GM12878 (cell line): ENCODE data around the gene ZNF106. TPM values are rescaled to one million over a fixed set of nuclear protein-coding genes. Genes with fewer than 3 reads are reported as not detected.

Source experiments
- ATAC-seq: fragments of 200-7000 bp; cut with Tn5 transposase; 3 replicates; pipeline ENCODE4 v1.9.1; 2020; ENCODE audit warnings: mild to moderate bottlenecking, moderate library complexity
- BruUV-seq: library from RNA; stranded (reverse); fragments of 400-500 nt; replicated peaks from 2 replicates; lab custom pipeline; 2021; lab: Mats Ljungman, UMichigan
- CTCF ChIA-PET: fragments of 300-600 bp; sonication (Branson Sonifier 250); formaldehyde crosslinking; extraction: SDS; loops from one replicate; lab custom pipeline; 2021; ENCODE audit warnings: inconsistent platforms; lab: Yijun Ruan, JAX
- POLR2A ChIA-PET: fragments of 350-600 bp; formaldehyde crosslinking; extraction: SDS; loops from one replicate; lab custom pipeline; 2021; ENCODE audit warnings: inconsistent platforms; lab: Charles Lee
- RAD21 ChIA-PET: fragments of 300-600 bp; sonication (Branson Sonifier 250); formaldehyde crosslinking; loops from one replicate; lab custom pipeline; 2023; ENCODE audit warnings: antibody characterized with exemption; ENCODE audit not compliant: unreplicated experiment; lab: Charles Lee
- SMC1A ChIA-PET: fragments of 300-600 bp; sonication (Branson Sonifier 250); formaldehyde crosslinking; loops from one replicate; lab custom pipeline; 2023; ENCODE audit not compliant: unreplicated experiment, uncharacterized antibody; lab: Charles Lee
- DNase-seq: peaks from one replicate; pipeline ENCODE4 v3.0.0-alpha.2; 2011; ENCODE audit warnings: low read depth, low spot score
- FAIRE-seq: peaks from 3 replicates; lab custom pipeline; 2011; peaks lifted over from hg19 to GRCh38; lab: Jason Lieb, UNC
- H2AFZ ChIP-seq: 2 replicates; pipeline ENCODE4 v1.6.0; 2011; ENCODE audit warnings: low read depth, low read length, control low read depth; ENCODE audit not compliant: control insufficient read depth
- H3K27ac ChIP-seq: 2 replicates; pipeline ENCODE4 v1.5.1; 2011; ENCODE audit warnings: control low read depth; ENCODE audit not compliant: control insufficient read depth, insufficient read depth
- H3K27me3 ChIP-seq, 2 experiments: replicated peaks in 1 of 2; 2 replicates each; pipeline versions ENCODE4 v1.6.0 to v1.6.1; 2011; ENCODE audit warnings: low read length in 1 of 2; ENCODE audit not compliant: control insufficient read depth in 2 of 2, insufficient read depth in 2 of 2
- H3K36me3 ChIP-seq, 2 experiments: 2 replicates each; pipeline ENCODE4 v1.5.1; 2011; ENCODE audit warnings: low read length in 1 of 2; ENCODE audit not compliant: control insufficient read depth in 2 of 2, insufficient read depth in 2 of 2
- H3K4me1 ChIP-seq: 2 replicates; pipeline ENCODE4 v1.6.1; 2011; ENCODE audit warnings: mild to moderate bottlenecking, low read length, moderate library complexity, mixed read lengths; ENCODE audit not compliant: control insufficient read depth, insufficient read depth
- H3K4me2 ChIP-seq: 2 replicates; pipeline ENCODE4 v1.6.0; 2011; ENCODE audit warnings: control low read depth; ENCODE audit not compliant: control insufficient read depth, insufficient read depth
- H3K4me3 ChIP-seq: fragments of 200-600 bp; sonication (generic); 2 replicates; pipeline ENCODE4 v1.5.1; 2016
- H3K79me2 ChIP-seq: 2 replicates; pipeline ENCODE4 v1.6.0; 2011; ENCODE audit warnings: low read length; ENCODE audit not compliant: control insufficient read depth, insufficient read depth
- H3K9ac ChIP-seq: 2 replicates; pipeline ENCODE4 v1.8.0; 2011; ENCODE audit warnings: low read length, control low read depth, mixed read lengths; ENCODE audit not compliant: control insufficient read depth, insufficient read depth
- H3K9me3 ChIP-seq: replicated peaks from 3 replicates; pipeline ENCODE4 v1.5.1; 2011; ENCODE audit warnings: mild to moderate bottlenecking, low read length; ENCODE audit not compliant: control insufficient read depth, insufficient read depth
- H4K20me1 ChIP-seq: 2 replicates; pipeline ENCODE4 v1.6.0; 2011; ENCODE audit not compliant: control insufficient read depth, insufficient read depth
- ATF3 ChIP-seq: IDR thresholded peaks from 2 replicates; pipeline ENCODE4 v1.6.1; 2011; ENCODE audit warnings: low read depth, mild to moderate bottlenecking, low read length, moderate library complexity, borderline replicate concordance; ENCODE audit errors: extremely low read depth
- BHLHE40 ChIP-seq, 2 experiments: fragments of 450-650 bp in 1 of 2; IDR thresholded peaks; 2 replicates each; pipeline ENCODE4 v1.6.1; 2011 to 2017; ENCODE audit warnings: low read depth in 2 of 2, borderline replicate concordance in 1 of 2, improper control_type of control experiment in 1 of 2, low read length in 1 of 2, mild to moderate bottlenecking in 1 of 2
- CTCF ChIP-seq, 3 experiments: IDR thresholded peaks in 2 of 3; conservative IDR thresholded peaks in 1 of 3; 2 replicates each; pipeline ENCODE4 v1.5.1; 2011; ENCODE audit warnings: low read depth in 3 of 3, low read length in 3 of 3, mild to moderate bottlenecking in 3 of 3, control low read depth in 2 of 3, moderate library complexity in 2 of 3, inconsistent platforms in 1 of 3, mixed read lengths in 1 of 3; ENCODE audit not compliant: control insufficient read depth in 2 of 3, insufficient read depth in 1 of 3; ENCODE audit errors: extremely low read depth in 1 of 3
- E4F1 ChIP-seq: fragments of 450-650 bp; IDR thresholded peaks from 2 replicates; pipeline ENCODE4 v1.6.1; 2018; ENCODE audit warnings: borderline replicate concordance, mild to moderate bottlenecking; ENCODE audit not compliant: partially characterized antibody
- GABPA ChIP-seq: IDR thresholded peaks from 2 replicates; pipeline ENCODE4 v1.6.1; 2014; ENCODE audit warnings: antibody characterized with exemption, low read depth, mild to moderate bottlenecking, inconsistent platforms
- NBN ChIP-seq: fragments of 450-650 bp; IDR thresholded peaks from 2 replicates; pipeline ENCODE4 v1.6.1; 2016
- PAX8 ChIP-seq: fragments of 450-650 bp; IDR thresholded peaks from 2 replicates; pipeline ENCODE4 v1.6.1; 2017; ENCODE audit warnings: mild to moderate bottlenecking, moderate library complexity
- POLR2AphosphoS2 ChIP-seq: IDR thresholded peaks from 2 replicates; pipeline ENCODE4 v1.6.1; 2011; ENCODE audit warnings: low read depth, mild to moderate bottlenecking, low read length, improper control_type of control experiment, moderate library complexity
- SMAD1 ChIP-seq: fragments of 450-650 bp; IDR thresholded peaks from 2 replicates; pipeline ENCODE4 v1.6.1; 2018; ENCODE audit warnings: mild to moderate bottlenecking, low read depth; ENCODE audit not compliant: partially characterized antibody
- SPI1 ChIP-seq: IDR thresholded peaks from 2 replicates; pipeline ENCODE4 v1.6.1; 2011; ENCODE audit warnings: low read depth, mild to moderate bottlenecking, low read length, moderate library complexity, borderline replicate concordance; ENCODE audit not compliant: insufficient read depth
- ZBTB11 ChIP-seq: fragments of 450-650 bp; formaldehyde crosslinking; IDR thresholded peaks from 2 replicates; pipeline ENCODE4 v1.5.0; 2022; ENCODE audit warnings: mild to moderate bottlenecking, missing genetic modification characterization
- WGBS: methylation state at CpG from one replicate; pipeline ENCODE4 v1.1.6; 2016; ENCODE audit warnings: low lambda C conversion rate; ENCODE audit not compliant: insufficient replicate concordance, insufficient coverage; ENCODE audit errors: missing lambda C conversion rate; 5-methylcytosine and 5-hydroxymethylcytosine counted together
- in situ Hi-C: fragments of 300-500 bp; cut with MboI; formaldehyde crosslinking; loops from 9 replicates; pipeline ENCODE4 v1.14.3; 2018; ENCODE audit warnings: mixed read lengths
- intact Hi-C: fragments of 100-400 bp; cut with micrococcal nuclease; formaldehyde crosslinking; loops from one replicate; pipeline ENCODE4 v1.14.2; 2022; ENCODE audit not compliant: unreplicated experiment
- polyA plus RNA-seq, 11 experiments: library from polyadenylated mRNA; depleted of rRNA in 4 of 11; unstranded in 6 of 11; stranded (reverse) in 5 of 11; fragments of >200 nt; fragmentation: Nextera tagmentation in 4 of 11; fragmentation: Illumina TruSeq in 1 of 11; extraction: Ambion mirVana in 4 of 11; extraction: Trizol in 1 of 11; gene quantifications; 1 replicate in 1 of 11; 2 replicates in 10 of 11; pipeline versions ENCODE4 v1.2.1 to v1.2.3, GENCODE V29; 2011 to 2016; ENCODE audit warnings: inconsistent platforms in 2 of 11, missing spikeins in 2 of 11, low read depth in 1 of 11
- total RNA-seq, 4 experiments: library from RNA; depleted of rRNA in 3 of 4; stranded (reverse); fragments of >200 nt in 3 of 4; fragmentation: Illumina TruSeq in 1 of 4; extraction: Trizol in 1 of 4; gene quantifications; 2 replicates each; pipeline versions ENCODE4 v1.2.1 to v1.2.3, GENCODE V29; 2013 to 2021

ZNF106 gene
- total and polyA plus RNA-seq, 10 of the 15 experiments (the other 5 are each of a cell fraction or from before 2014, with no cell fraction given) = 10.7 to 45.3 (median 32.5) TPM

- 72% methylated on average over 12 of the region's 12 CpGs for WGBS
- Histone ChIP-seq H3K9me3 (no peaks in the 10 kb centered on the region; the same call in 2 of the 3 replicates), H3K36me3 (no peaks in the 10 kb centered on the region), H3K27ac (no peak overlapping the region), H3K27me3 (no peaks in the 10 kb centered on the region), H3K9ac (no peak overlapping the region), H3K4me2 (no peak overlapping the region), H3K4me1 (peaks cover 14% of the 10 kb centered on the region), H3K4me3 (no peak overlapping the region), H2AFZ (no peak overlapping the region), H4K20me1 (no peaks in the 10 kb centered on the region), H3K79me2 (no peaks in the 10 kb centered on the region)
- ATAC-seq (no peak), DNase-seq (no peak), FAIRE-seq (no peak)
- BruUV-seq = no TSS peak
- intact Hi-C loops (no loop called here), in situ Hi-C loops (no loop called here)
- ChIA-PET SMC1A (no interaction called here), RAD21 (no interaction called here), POLR2A (no interaction called here), CTCF (no interaction called here)
- TF ChIP-seq ATF3 (no peak), CTCF (IDR thresholded peaks at IDR 0.05 in 2 of 3, conservative IDR thresholded peaks at IDR 0.05 in 1 of 3; ENCODE audit: control insufficient read depth in 2 of 3, extremely low read depth in 1 of 3, insufficient read depth in 1 of 3, low read depth in 3 of 3, low read length in 3 of 3) (no peak), NBN (no peak), SMAD1 (no peak), SPI1 (no peak), ZBTB11 (CRISPR knock-in tag) (no peak), GABPA (no peak), BHLHE40 (IDR thresholded peaks at IDR 0.05; ENCODE audit: borderline replicate concordance in 1 of 2, low read depth in 2 of 2, low read length in 1 of 2) (no peak), PAX8 (no peak), POLR2AphosphoS2 (no peak), E4F1 (no peak)
Observed at GRCh38 chr15:42404461-42405235, 86.3 kb downstream of the ZNF106 start.
